NCI-H1105 (cell line): ENCODE results near the gene BCL3.
A peak's percentile ranks its signal among the peaks of the same experiment; 100 is the strongest.

Experiments
- DNase-seq: peaks from one replicate; lab custom pipeline; 2025; lab: John Stamatoyannopoulos, UW

The BCL3 gene

GRCh38 chr19:44741841-44742329 is 6.6 kb upstream of the BCL3 start:
- peak; percentile 59 for DNase-seq

- DNase-seq = no peak
Measured at GRCh38 chr19:44742330-44743061, 6.0 kb upstream of the BCL3 start.

GRCh38 chr19:44744871-44745332 is 3.6 kb upstream of the BCL3 start:
- no peak for DNase-seq

GRCh38 chr19:44745341-44745831 is 3.1 kb upstream of the BCL3 start:
- DNase-seq = no peak

GRCh38 chr19:44745887-44746600 is 2.5 kb upstream of the BCL3 start:
- no peak for DNase-seq

GRCh38 chr19:44746616-44746945 is 1.9 kb upstream of the BCL3 start:
- DNase-seq = no peak

- DNase-seq = peak; percentile 23
Measured at GRCh38 chr19:44746946-44747738, 1.4 kb upstream of the BCL3 start.

GRCh38 chr19:44747739-44748425 is 626 bp upstream of the BCL3 start:
- no peak for DNase-seq

GRCh38 chr19:44749292-44749691 is 784 bp downstream of the BCL3 start:
- no peak for DNase-seq

GRCh38 chr19:44749994-44750393 is 1.5 kb downstream of the BCL3 start:
- no peak for DNase-seq

- DNase-seq = no peak
Measured at GRCh38 chr19:44752123-44752815, 3.8 kb downstream of the BCL3 start.

- peak; percentile 51 for DNase-seq
Measured at GRCh38 chr19:44752816-44753625, 4.5 kb downstream of the BCL3 start.

GRCh38 chr19:44753626-44753931 is 5.1 kb downstream of the BCL3 start:
- DNase-seq = no peak

- DNase-seq = no peak
Measured at GRCh38 chr19:44753932-44754749, 5.6 kb downstream of the BCL3 start.

- DNase-seq = no peak
Measured at GRCh38 chr19:44754750-44755080, 6.2 kb downstream of the BCL3 start.

GRCh38 chr19:44755219-44755618 is 6.7 kb downstream of the BCL3 start:
- no peak for DNase-seq

- no peak for DNase-seq
Measured at GRCh38 chr19:44756089-44756562, 7.6 kb downstream of the BCL3 start.

- DNase-seq = no peak
Measured at GRCh38 chr19:44757057-44757734, 8.7 kb downstream of the BCL3 start.
